ENCODE data around the gene EIF1.

EIF1 gene

DNA sequence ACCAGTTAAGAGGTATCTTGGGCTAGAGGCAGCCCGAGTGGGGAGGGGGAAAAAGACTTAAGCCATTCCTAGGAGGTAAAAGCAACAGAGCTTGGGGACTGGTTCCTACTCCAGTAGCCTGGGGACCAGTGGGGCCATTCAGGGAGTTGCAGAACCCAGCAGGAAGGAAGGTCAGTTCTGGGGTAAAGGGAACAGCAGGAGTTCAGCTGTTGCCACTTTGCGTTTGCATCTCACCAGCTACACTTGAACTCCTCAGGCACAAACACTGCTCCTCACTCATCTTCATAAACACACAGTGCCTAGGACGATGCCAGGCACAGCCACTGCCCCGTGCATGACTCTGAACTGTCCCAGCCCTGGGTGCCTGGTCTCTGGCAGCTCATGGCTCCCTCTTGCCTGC lies 41.8 kb downstream of the EIF1 start:
- TF ChIP-seq, protein P1, sequence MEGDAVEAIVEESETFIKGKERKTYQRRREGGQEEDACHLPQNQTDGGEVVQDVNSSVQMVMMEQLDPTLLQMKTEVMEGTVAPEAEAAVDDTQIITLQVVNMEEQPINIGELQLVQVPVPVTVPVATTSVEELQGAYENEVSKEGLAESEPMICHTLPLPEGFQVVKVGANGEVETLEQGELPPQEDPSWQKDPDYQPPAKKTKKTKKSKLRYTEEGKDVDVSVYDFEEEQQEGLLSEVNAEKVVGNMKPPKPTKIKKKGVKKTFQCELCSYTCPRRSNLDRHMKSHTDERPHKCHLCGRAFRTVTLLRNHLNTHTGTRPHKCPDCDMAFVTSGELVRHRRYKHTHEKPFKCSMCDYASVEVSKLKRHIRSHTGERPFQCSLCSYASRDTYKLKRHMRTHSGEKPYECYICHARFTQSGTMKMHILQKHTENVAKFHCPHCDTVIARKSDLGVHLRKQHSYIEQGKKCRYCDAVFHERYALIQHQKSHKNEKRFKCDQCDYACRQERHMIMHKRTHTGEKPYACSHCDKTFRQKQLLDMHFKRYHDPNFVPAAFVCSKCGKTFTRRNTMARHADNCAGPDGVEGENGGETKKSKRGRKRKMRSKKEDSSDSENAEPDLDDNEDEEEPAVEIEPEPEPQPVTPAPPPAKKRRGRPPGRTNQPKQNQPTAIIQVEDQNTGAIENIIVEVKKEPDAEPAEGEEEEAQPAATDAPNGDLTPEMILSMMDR (IDR thresholded peaks at IDR 0.05): no peak

GRCh38 chr17:41731836-41732235 lies 43.2 kb downstream of the EIF1 start:
- TF ChIP-seq, protein P1 (IDR thresholded peaks at IDR 0.05): no peak

DNA sequence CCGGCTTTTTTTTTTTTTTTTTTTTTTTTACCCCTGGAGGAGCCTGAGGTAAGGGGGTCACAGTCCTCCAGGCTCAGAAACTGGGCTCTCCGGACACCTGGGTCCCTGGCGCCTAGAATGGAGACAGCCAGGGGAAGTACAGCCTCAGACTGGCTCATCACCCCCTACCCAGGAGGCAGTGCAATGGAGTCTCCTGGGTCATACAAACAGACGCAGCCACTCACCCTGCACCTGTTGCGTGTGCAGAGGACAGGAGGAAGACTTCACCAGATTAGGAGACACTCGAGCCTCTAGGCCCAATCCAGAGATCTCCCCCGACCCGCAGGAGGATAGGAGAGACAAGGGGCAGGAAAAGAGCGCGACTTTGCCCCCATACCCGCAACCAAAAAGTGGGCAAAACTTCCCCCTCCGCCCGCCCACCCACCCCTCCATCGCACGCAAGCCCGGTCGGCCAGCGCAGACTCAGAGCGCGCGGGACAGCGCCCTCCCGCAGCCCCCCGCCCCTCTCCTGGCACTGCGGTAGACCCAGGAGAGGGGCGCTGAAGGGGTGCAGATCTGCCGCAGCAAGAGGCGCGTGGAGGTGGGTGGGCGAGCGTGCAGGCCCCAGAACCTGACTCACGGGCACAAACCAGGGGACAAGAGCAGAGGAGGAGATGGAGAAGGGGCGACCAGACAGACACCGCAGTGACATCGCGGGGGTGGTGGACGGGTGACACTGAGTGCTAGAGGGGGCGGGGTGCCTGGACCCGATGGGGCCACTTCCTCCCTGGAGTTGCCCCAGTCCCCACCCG lies 44.9 kb downstream of the EIF1 start:
- TF ChIP-seq, protein P1 (IDR thresholded peaks at IDR 0.05): no peak

DNA sequence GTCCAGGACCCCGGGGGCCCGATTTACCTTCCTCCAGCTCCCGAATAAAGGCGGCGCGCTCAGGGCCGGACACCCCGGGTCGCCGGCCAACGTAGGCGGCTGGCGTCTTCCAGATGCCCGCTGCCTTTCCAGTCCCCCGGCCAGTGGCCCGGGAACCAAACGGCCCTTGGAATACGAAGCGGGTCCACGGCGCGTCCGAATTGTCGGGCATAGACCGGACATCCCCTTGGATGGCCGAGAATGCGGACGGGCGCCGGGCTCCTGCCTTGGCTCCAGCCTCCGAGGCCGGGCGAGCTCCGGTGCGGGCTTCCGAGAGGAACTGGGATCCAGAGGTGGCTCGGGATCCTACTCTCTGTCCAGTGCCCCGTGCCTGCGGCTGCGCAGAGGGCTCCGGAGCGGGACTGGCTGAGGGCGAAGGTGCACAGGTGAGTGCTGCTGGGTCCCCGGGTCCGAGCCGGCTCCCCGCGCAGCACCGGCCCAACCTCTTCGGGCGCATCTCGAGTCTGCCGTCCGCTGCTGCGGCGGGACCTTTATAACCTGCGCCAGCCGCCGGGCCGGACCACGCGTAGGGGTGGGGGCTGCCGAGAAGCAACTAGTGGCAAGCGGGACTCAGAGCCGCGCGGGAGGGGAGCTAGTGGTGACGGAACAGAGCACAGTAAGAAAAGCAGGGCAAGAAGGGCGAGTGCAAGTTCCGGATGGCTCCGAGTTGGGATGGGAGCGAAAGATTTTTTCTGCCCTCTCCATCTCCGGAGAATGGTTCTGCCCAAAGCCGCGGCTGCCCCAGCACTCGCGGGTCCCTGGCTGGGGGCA lies 45.7 kb downstream of the EIF1 start, which contains the start of gene HAP1:
HAP1 (minus strand) TSS at position 505 of the 810 bp plus-strand sequence; CDS start at position 496, 9 bp downstream.
- TF ChIP-seq, protein P1 (IDR thresholded peaks at IDR 0.05): no peak

DNA sequence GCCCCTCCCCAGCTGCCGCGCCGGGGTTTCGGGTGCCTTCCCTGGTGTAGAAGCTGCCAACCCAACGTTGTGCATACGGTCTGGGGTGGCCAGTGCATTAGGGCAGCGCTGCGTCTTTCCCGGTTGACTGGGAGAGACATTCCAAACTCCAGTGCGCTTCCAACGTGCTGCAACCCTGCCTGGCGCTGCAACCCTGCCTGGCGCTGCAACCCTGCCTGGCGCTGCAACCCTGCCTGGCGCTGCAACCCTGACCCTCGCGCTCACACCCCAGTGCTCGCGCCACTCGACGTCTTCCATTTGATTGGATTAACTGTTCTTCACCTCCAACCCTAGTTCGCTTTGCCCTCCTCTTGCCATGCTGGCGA lies 46.2 kb downstream of the EIF1 start:
- TF ChIP-seq, protein P1 (IDR thresholded peaks at IDR 0.05): no peak

DNA sequence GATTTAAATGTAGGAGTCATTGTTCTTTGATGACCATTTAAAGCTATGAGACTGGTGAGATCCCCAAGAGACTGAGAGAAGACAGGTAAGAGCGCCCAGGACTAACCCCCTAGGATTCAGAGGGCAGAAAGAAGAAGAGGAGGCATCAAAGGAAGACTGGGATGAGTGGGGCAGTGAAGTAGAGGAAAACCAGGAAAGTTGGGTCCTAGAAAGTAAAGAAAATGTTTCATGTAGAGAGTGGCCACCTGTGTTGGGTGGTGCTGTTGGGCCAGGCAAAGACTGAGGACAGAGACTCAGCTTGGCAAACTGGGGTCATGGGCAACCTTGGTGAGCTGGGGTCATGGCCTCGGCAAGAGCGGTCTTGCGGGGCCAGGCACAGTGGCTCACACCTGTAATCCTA lies 47.1 kb downstream of the EIF1 start:
- TF ChIP-seq, protein P1 (IDR thresholded peaks at IDR 0.05): no peak

- TF ChIP-seq, protein P1 (IDR thresholded peaks at IDR 0.05): no peak
Measured at GRCh38 chr17:41736983-41737679, 48.4 kb downstream of the EIF1 start.
